Hematopoietic multipotent progenitor cell treated with erythropoietin and hydrocortisone succinate and interleukin-3 and kit ligand, for 4 days (in vitro differentiated cells): ENCODE data around the gene LRRC71.

Source experiments
- DNase-seq: peaks from one replicate; pipeline ENCODE4 v3.0.0-alpha.2; 2015

The LRRC71 gene

DNA sequence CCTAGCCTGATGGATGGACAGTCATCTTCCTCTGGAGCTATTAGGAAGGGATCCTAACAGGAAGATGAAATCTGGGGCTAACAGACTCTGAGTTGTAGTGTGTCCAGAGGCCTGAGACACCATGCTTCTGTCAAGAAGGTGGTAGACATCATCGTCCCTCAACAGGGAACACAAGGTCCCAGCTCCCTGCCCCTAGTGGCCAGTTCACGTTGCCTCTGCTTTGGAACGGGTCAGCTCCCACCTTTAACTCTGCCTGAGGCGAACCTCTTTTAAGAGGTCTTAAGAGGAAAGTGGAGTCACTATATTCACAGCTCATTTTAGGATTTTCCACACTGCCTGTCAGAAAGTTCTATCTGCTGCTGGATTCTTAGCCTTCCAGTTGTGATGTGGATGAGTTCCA is 28.3 kb downstream of the LRRC71 start:
- no peak for DNase-seq

GRCh38 chr1:156949127-156949526 is 28.7 kb downstream of the LRRC71 start:
- no peak for DNase-seq

DNA sequence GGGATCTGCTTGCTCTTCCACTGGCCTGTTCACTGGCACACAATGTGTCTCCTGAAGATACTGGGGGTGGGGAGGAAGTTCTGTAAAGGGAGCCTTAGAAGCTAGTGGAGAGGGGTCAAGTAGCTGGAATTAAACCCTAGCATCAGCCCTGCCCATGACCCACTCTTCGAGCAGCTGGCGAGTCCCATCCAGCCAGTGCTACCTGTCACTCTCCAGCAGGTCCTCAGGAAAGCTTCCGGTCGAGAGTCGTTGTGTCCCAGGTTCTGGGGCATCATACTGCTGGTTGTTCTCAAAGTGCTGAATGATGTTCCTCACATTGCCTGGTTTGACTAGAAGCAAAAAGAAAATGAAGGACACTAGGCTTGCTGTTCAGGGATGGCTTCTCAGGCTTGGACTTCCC is 30.9 kb downstream of the LRRC71 start:
- no peak for DNase-seq

DNA sequence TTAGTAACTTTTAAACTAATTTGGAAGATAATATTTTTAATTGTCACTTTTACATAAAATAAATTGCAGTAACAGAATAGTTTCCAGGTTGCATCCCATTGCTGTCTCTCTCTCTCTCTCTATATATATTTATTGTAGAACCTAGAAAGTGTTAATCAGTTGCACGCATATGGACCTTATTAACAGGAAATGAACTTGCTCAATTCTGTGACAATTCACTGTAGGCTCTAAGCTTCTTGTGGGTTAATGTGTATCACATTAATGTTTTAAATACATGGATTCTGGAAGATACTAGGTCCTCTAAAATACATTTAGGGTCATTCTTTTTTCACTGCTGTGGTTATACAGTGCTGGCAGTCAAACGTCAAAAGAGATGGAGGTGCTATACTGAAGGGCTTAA is 33.1 kb downstream of the LRRC71 start:
- peak; percentile 55 for DNase-seq

- DNase-seq, result no peak
Measured at GRCh38 chr1:156956333-156956732, 35.9 kb downstream of the LRRC71 start.

GRCh38 chr1:156957634-156958033 is 37.2 kb downstream of the LRRC71 start:
- no peak for DNase-seq

DNA sequence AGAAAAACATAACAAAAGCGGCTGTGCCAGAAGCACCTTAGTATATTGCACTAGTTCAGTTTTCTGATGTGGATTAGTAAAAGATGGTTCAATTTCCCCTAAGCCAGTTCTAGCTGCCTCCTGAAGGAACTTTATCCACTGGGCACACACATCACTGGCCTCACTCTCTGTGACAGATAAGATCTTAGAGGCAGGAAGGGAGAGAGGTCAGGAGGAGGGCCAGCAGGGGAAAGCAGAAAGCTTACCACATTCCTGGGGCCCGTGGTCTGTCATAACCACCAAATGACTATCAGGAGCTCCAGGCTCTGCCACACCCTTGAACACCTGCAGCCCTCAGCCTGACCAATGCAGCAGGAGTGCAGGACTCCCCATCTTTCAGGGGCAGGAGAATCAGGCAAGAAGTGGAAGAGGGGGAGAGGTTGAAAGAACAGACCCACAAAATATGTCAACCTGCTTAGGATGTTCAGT is 37.8 kb downstream of the LRRC71 start:
- peak; percentile 79 for DNase-seq

- peak; percentile 5 for DNase-seq
Measured at GRCh38 chr1:156959414-156959813, 39.0 kb downstream of the LRRC71 start.

DNA sequence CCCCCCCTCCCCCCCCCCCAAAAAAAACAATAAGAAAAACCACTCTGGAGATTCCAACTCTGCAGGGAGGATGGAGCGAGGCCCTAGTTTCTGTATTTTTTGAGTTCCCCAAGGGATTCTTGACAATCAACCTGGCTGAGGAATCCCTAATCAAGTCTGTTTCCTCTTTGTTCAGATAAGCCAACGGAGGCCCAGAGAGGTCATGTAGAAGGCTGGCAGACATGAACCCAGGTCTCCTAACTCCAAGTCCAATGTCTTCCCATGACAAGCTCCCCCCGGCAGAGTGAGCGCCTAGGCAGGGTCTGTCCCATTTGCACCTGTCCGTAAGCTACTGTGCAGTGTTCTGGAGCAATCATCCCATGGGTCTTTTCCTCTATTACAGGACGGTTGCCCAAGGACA is 39.5 kb downstream of the LRRC71 start:
- DNase-seq, result peak; percentile 55

DNA sequence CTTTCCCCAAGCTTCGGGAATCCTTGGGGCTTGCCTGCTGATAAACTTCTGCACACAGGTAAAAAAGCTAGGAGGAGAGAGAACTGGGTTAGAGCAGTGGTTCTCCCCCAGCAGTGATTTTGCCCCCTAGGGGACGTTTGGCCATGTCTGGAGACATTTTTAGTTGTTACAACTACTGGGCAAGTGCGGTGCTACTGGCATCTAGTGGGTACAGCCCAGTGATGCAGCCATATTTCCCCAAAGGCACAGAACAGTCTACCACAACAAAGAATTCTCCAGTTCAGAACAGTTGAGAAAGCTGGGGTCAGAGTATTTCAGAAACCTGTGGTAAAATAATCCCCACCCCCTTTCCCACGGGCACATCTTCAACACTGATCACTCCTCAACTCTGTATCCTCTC is 41.3 kb downstream of the LRRC71 start:
- DNase-seq, result peak; percentile 81

GRCh38 chr1:156963621-156964020 is 43.2 kb downstream of the LRRC71 start:
- DNase-seq, result peak; percentile 76

- no peak for DNase-seq
Measured at GRCh38 chr1:156964441-156964840, 44.0 kb downstream of the LRRC71 start.

DNA sequence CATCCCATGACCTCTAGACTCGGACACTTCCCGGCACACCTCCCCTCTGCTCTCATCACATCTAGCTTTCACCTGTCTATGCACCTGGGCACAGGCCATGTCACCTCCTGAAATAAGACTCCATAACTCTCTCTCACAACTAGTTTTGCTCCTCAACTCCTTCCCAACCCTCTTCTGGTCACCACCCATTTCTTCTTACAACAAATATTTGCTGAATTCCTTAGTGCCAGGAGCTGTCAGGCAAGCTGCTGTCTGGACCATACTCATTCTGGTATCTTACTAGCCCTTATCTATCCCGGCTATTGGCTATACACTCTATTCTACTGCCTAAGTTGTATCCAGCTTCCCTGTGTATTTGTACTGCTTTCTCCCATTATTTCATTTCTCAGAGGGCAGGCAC is 49.1 kb downstream of the LRRC71 start:
- DNase-seq, result no peak

DNA sequence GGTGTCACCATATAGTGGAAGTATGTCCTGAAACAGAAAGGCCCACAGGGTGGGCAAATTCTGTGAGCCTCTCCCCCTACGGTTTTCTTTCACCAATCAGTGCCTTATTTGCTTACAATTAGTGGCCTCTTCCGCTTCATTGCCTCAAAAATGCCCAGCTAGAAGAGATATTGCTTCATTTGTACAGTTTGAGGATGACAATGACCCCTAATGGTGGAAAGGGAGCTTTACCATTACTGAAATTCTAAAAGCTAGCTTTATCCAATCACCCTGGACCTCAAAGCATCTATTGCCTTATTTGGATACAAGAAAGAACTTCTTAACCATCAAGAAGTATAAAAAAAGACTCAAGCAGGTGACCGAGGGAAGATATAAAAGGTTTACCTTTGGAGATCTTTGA is 49.6 kb downstream of the LRRC71 start:
- peak; percentile 38 for DNase-seq

DNA sequence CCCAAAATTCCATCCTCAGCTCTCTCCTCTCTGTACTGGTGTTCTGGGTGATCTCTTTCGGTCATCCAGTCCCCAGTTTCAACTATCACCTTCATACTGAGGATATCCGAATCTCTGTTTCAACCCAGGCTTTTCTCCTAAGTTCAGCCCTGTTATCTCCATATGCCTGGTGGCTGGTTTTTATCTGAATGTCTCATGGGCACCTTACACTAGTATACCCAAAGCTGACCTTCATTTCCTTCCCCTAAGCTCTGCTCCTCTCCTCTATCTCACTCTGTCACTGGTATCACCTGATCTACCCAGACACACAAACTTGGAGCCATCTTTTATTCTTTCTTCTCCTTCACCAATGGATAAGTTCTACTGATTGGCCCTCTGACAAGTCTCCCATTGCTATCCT is 53.0 kb downstream of the LRRC71 start:
- DNase-seq, result peak; percentile 51

DNA sequence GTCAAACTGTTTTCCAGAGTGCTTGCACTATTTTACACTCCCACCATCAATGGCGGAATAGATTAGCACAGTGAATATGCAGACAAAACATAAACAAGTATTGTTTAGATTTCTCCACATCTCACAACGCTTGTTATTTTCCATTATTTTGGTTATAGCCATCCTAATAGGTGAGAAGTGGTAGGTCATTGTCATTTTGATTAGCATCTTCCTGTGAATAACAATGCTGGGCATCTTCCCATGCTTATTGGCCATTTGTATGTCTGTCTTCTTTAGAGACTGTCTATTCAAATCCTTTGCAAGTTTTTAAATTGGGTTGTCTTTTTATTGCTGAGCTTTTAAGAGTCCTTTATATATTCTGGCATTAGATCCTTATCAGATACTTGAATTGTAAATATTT is 54.7 kb downstream of the LRRC71 start:
- DNase-seq, result no peak

DNA sequence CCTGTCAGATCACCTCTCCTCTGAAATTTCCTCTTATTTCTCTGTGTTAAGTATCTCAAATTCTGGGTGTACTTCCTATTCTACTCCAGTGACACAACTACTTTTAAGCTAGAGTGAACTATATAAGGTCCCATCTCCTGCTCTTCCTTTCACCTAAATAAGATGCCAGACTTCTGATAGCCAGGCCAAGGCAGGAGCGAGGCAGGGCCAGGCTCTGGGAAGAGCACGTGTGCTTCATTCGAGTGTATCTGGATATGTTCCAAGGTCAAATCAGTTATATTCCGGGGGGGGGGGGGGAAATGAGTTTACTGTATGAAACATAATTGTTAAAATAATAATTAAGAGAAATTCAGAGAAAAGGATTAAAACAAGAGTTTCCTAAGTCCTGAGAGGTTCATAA is 60.1 kb downstream of the LRRC71 start:
- no peak for DNase-seq
